ENCODE data around the gene ARHGEF12.

GRCh38 chr11:120381401-120381800 is 45.2 kb downstream of the ARHGEF12 start:
- TF ChIP-seq CTCF (IDR thresholded peaks at IDR 0.05; ENCODE audit: insufficient read depth, low read length, poor library complexity, severe bottlenecking): no peak
- no peak for TF ChIP-seq EZH2phosphoT487 (conservative IDR thresholded peaks at IDR 0.05; ENCODE audit: low read length)
